ENCODE data around the gene STEEP1.

Gene STEEP1

GRCh38 chrX:119537487-119537886 is 27.7 kb downstream of the STEEP1 start:
- TF ChIP-seq POLR2AphosphoS5 (IDR thresholded peaks at IDR 0.05; ENCODE audit: low read depth, low read length) (no peak), FOXP2 (optimal IDR thresholded peaks at IDR 0.05; ENCODE audit: borderline replicate concordance, extremely low read depth, extremely low read length, insufficient read depth) (no peak), TAF1 (IDR thresholded peaks at IDR 0.05; ENCODE audit: borderline replicate concordance, insufficient read depth, low read length) (no peak), SIN3A (IDR thresholded peaks at IDR 0.05; ENCODE audit: borderline replicate concordance, insufficient read depth, low read length) (no peak)
- TF ChIP-seq, protein P1, sequence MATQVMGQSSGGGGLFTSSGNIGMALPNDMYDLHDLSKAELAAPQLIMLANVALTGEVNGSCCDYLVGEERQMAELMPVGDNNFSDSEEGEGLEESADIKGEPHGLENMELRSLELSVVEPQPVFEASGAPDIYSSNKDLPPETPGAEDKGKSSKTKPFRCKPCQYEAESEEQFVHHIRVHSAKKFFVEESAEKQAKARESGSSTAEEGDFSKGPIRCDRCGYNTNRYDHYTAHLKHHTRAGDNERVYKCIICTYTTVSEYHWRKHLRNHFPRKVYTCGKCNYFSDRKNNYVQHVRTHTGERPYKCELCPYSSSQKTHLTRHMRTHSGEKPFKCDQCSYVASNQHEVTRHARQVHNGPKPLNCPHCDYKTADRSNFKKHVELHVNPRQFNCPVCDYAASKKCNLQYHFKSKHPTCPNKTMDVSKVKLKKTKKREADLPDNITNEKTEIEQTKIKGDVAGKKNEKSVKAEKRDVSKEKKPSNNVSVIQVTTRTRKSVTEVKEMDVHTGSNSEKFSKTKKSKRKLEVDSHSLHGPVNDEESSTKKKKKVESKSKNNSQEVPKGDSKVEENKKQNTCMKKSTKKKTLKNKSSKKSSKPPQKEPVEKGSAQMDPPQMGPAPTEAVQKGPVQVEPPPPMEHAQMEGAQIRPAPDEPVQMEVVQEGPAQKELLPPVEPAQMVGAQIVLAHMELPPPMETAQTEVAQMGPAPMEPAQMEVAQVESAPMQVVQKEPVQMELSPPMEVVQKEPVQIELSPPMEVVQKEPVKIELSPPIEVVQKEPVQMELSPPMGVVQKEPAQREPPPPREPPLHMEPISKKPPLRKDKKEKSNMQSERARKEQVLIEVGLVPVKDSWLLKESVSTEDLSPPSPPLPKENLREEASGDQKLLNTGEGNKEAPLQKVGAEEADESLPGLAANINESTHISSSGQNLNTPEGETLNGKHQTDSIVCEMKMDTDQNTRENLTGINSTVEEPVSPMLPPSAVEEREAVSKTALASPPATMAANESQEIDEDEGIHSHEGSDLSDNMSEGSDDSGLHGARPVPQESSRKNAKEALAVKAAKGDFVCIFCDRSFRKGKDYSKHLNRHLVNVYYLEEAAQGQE (IDR thresholded peaks at IDR 0.05; ENCODE audit: insufficient read depth in 1 of 2, low read depth in 2 of 2, low read length in 2 of 2) = no peak

- TF ChIP-seq FOXP2 (optimal IDR thresholded peaks at IDR 0.05; ENCODE audit: borderline replicate concordance, extremely low read depth, extremely low read length, insufficient read depth) (no peak), TAF1 (IDR thresholded peaks at IDR 0.05; ENCODE audit: borderline replicate concordance, insufficient read depth, low read length) (no peak), POLR2AphosphoS5 (IDR thresholded peaks at IDR 0.05; ENCODE audit: low read depth, low read length) (no peak)
- TF ChIP-seq, protein P1 (IDR thresholded peaks at IDR 0.05; ENCODE audit: insufficient read depth in 1 of 2, low read depth in 2 of 2, low read length in 2 of 2) = no peak
Observed at GRCh38 chrX:119529345-119530276, 35.6 kb downstream of the STEEP1 start.

DNA sequence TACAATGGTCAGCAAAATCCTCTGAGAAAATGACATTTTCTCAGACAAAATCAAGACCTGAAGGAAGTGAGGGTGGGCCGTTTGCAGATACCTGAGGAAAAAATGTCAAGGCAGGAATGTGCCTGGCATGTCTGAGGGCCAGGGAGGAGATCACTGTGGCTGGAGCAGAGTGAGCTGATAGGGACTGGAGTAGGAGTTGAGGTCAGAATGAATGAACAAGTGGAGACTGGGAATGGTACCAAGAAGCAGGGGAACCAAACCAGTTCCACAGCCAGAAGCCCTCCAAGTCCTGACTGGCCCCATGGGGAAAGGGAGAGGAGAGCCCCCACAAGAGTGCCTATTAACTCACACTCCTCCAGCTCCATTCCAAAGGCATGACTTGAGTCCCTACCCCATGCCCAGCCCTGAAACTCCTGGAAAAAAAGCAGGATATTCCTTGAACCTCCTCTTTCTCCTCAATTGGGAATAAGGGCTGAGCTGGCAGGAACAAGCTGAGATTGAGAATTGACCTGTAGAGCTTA is 41.5 kb downstream of the STEEP1 start:
- TF ChIP-seq FOXP2 (optimal IDR thresholded peaks at IDR 0.05; ENCODE audit: borderline replicate concordance, extremely low read depth, extremely low read length, insufficient read depth) (no peak), TAF1 (IDR thresholded peaks at IDR 0.05; ENCODE audit: borderline replicate concordance, insufficient read depth, low read length) (no peak), SIN3A (IDR thresholded peaks at IDR 0.05; ENCODE audit: borderline replicate concordance, insufficient read depth, low read length) (no peak), POLR2AphosphoS5 (IDR thresholded peaks at IDR 0.05; ENCODE audit: low read depth, low read length) (no peak)
- TF ChIP-seq, protein P1 (IDR thresholded peaks at IDR 0.05; ENCODE audit: insufficient read depth in 1 of 2, low read depth in 2 of 2, low read length in 2 of 2) = no peak

DNA sequence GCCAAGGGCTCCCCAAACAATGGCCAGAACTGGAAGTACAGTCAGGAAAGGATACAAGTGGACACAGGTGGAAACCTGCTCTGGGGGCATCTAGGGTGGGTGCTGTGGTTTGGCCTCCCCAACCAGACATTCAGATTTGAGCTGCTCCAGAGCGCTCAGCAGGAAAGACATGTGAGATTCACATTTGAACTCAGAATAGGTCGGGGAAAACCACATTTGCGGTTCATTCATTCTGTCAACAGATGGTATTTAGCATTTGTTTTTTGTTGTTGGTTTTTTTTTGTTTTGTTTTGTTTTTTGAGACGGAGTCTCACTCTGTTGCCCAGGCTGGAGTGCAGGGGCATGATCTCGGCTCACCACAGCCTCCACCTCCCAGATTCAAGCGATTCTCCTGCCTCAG is 44.0 kb downstream of the STEEP1 start:
- TF ChIP-seq, protein P1 (IDR thresholded peaks at IDR 0.05; ENCODE audit: insufficient read depth in 1 of 2, low read depth in 2 of 2, low read length in 2 of 2) = no peak
- TF ChIP-seq FOXP2 (optimal IDR thresholded peaks at IDR 0.05; ENCODE audit: borderline replicate concordance, extremely low read depth, extremely low read length, insufficient read depth) (no peak), TAF1 (IDR thresholded peaks at IDR 0.05; ENCODE audit: borderline replicate concordance, insufficient read depth, low read length) (no peak), POLR2AphosphoS5 (IDR thresholded peaks at IDR 0.05; ENCODE audit: low read depth, low read length) (no peak), SIN3A (IDR thresholded peaks at IDR 0.05; ENCODE audit: borderline replicate concordance, insufficient read depth, low read length) (no peak)
